Measurements from ENCODE around the gene RPAIN.
"Not testable (repeated sequence)": the region's sequence is repeated elsewhere in the genome, so short reads cannot be mapped to it uniquely, and the experiment has no call there.

Gene RPAIN

DNA sequence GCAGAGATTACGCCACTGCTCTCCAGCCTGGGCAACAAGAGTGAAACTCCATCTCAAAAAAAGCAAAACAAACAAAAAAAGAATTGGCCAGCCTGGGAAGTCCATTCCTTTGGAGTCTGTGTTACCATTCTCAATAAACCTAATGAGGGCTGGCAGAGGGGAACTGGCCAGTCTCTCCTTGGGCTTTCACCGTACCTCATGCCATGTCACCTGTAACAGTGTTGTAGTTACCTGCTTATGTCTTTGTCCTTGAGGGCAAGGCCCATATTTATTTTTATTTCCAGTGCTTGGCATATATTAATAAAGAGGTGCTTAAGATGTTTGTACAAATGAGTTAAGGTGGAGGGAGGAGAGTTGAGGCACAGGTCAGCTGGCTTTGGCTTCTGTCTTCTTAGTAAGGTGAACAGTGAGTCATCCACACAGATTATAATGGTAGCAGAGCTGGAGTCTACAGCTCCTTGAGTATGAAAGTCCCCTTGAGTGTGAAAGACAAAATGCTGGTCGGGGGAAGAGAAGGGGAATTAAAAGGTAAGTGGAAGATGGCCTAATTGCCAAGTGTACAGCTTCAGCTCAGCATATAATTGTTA lies 10.5 kb downstream of the RPAIN start:
- no peak for DNase-seq

DNA sequence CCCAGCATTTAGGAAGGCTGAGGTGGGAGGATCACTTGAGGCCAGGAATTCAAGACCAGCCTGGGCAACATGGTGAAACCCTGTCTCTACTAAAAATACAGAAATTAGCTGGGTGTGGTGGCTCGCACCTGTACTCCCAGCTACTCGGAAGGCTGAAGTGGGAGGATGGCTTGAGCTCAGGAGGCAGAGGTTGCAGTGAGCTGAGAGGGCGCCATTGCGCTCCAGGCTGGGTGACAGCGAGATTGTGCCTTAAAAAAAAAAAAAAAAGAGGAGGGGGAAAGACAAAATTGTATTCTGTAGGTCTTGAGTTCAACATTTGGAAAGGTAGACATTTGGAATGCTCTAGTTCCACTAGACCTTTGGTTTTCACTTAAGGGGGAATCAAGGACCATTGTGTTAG lies 11.3 kb downstream of the RPAIN start:
- not testable (repeated sequence) for DNase-seq

DNA sequence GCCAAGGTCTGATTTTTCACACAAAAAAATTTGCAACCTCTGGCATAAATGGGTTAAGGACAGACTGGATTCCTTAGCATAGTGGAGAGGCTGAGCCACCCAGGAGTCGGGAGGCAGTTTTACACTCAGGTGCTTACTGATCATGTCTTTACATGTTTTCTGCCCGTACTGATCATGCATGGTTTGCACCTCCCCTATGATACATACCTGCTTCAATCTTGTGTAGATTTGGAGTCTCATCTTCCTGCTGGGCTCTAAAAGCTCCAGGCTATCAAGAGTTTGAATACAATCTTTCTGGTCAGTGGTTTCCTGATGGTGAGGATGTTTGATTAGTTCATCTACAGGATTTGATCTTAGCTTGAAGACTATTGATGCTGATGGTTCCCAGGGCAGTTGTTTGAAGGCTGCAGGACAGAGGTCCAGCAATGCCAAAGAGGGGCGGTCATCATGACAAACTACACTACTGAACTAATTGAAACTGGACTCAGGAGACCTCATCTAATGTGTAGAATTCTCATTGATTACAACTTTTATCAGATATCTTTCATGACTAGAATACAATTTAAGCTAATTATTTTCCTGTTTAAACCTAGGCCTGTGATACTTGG lies 12.1 kb downstream of the RPAIN start:
- DNase-seq = no peak

DNA sequence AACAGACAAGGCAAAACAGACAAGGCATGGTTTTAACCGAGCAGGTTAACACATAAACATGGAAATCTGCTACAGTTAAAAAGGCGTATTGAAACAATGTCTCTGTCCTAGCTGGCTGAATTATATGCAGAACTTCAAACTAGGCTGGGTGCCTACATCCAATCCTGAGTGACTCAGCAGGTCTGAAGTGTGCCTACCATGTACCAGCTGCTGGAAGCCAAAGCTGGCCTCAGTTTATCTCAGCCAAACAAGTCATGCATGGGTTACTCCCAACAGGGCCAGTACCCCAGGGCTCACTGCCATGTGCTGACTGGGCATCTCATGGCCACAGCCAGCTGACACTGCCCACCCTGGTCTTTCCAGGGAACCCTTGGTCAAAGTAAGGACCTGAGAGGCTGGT lies 15.0 kb downstream of the RPAIN start:
- DNase-seq = no peak

DNA sequence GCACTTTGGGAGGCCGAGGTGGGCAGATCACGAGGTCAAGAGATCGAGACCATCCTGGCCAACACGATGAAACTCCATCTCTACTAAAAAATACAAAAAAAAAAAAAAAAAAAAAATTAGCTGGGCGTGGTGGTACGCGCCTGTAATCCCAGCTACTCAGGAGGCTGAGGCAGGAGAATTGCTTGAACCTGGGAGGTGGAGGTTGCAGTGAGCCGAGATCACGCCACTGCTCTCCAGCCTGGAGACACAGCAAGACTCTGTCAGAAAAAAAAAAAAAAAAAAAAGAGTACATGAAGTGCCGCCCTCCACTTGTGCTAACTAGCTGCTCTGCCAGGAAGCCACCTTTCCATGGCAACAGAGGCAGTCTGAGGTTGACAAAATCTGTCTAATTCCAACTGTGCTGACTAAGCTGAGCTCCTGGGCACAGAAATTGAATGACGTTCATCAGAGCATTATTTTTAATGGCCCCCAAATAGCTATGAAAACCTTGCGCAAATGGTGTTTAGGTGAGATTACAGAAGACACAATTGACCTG lies 15.9 kb downstream of the RPAIN start:
- not testable (repeated sequence) for DNase-seq

DNA sequence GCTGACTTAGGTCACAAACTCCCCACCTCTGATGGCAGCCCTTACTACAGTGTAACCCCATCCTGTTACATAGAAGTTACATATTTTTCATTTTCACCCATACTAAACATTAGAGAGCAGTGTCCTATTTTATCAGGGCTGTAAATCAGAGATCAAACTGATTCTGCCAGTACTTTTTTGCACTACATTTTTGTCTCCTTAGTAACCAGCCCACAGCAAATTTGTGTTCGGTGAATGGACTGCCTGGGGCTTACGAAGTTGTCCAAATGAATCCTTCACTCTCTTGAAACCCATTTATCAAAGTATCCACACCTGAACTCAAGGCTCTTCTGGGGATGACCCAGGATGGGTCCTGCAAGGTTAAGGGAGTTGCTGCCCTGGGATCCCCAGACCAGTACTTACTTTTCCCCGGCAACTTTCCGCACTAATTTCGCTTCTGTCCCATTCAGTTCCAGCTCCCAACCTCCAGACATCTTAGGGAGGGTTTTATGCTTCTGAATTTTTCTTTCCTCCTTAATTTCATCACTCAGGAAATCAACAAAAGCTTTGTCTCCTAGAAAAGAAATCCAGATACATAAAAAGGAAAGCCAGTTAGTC lies 17.8 kb downstream of the RPAIN start:
- DNase-seq = no peak

DNA sequence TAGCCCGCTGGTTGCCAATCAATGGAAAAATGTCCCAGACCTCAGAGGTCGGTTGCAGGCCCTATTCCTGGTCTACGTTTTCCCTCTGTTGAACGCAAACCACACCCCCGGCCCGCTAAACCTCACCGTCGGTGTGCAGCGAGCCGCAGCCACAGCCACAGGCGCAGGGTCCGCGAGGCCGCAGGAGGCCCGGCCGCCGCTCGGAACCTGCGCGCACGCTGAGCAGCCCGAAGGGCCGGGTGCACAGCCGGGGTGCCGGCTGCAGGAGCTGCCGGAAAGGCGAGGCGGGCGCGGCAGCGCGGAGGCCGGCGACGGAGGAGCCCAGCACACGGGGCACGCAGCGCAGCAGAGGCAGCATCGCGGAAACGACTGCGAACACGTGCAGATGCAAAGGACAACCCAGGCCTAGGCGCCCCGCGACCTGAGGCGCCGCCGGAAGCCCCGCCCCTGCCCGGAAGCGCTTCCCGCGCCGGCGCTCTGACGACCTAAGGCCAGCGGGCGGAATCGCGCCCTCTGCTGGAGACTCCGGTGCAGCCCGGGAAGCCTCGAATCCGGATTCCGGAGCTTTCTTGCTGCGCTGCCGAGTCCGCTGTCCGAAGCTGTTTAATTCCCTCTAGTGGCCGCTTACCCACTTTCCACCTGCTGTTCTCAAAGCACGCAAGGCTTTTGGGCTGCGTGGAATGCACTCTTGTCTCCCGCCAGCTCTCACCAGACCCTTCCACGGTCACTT lies 18.9 kb downstream of the RPAIN start, which contains the start of gene C1QBP:
C1QBP (minus strand) TSS at position 440 of the 730 bp plus-strand sequence; CDS start at position 358, 82 bp downstream.
- peak; percentile 71 to 84 for DNase-seq

DNA sequence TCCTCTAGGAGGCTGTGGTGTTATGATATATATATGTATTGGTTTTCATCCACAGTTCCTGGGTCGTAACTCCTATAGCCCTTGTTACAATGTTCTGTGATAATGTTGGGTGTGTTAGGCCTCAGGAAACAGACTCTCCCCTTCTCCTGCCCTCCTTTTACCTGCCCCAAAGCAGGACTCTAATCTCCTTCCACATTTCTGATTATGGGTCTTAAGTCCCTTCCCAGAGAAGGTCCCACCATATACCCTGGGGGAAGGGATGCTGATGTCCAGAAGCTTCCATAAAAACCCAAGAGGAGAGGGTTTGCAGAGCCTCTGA lies 19.4 kb downstream of the RPAIN start:
- DNase-seq = no peak

DNA sequence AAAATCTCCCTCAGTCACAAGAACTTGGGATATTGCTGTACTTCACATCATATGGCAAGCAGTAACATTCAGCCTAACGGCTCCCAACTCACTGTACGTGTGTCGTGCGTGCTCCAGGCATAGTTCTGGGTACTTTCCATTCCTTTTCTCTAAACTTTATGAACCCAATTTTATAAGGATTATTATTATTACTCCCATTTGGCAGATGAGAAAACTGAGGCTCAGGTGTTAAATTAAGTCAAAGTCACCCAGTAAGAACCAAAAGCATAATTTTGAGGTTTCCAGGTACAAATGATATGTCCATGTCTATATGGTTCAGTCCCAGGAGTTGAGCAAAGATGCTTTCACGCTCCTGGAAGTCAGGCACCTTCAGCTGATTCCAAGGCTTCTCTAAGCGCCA lies 23.7 kb downstream of the RPAIN start:
- DNase-seq = no peak

DNA sequence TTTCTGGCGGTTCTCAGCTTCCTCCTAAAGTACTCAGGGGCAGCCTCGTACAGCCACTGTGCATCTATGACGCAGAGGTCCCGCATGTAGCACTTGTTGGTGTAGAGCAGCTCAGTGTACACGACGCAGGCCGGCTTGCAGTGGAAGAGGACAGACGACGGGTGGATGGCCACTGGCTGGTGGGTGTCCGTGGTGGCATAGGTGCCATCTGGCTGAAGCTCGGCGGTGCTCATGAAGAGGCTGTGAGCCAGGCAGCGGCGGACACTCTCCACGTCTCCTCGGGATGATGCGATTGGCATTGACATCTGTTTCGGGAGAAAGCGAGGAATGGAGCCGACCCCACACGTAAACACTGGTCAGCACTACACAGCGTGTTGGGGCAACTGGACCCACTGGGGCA lies 24.2 kb downstream of the RPAIN start:
- DNase-seq = no peak

DNA sequence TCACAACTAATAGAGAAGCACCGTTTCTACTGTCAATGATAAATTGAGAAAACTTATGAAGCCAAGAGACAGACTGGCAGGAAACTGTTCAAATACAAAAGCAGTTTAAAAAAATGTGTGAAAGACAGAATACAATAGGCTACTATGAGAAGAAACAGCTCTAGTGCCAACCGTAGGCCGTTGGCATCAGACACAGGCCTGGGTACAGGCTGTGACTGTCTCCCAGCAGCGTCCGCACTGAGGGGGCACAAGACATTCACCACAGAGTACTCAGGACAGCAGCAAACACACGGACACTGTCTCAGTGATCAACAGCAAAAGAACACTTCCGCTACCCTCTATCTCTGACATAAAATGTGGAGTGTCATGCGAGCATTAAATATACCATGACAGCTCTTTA lies 26.8 kb downstream of the RPAIN start:
- no peak for DNase-seq

DNA sequence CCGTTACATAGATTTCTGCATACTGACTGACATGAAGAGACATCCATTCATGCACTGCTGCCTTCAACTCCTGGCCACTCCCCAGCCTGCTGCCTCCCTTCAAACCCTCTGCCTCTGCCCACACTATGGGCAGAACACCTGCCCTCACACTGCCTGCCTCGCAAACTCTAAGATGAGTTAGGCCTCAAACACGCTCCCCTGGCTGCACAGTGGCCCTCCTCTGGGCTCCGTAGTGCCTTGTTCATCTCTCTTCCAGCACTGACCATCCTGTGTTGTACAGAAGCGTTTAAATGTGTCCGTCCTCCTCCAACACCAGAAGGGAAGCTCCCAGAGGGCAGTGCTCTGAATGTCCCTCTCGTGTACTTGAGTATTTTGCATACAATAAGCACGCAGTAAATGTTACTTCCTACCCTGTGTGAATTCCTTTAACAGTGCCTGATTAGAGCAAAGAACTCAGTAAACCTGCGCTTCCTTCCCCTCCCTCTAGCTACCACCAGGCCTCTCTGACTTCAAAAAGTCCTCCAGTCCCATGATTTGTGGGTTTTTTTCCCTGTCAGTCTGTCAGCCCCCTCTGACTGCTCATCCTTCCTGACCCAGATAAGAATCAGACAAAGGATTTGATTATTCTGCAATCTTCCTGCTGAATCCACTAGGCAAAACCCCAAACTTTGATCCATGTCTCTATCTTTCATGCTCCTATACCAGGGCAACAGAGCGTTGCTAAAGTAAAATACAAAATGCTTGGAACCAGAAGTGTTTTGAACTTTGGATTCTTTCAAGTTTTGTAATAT lies 44.9 kb downstream of the RPAIN start:
- no peak for DNase-seq

DNA sequence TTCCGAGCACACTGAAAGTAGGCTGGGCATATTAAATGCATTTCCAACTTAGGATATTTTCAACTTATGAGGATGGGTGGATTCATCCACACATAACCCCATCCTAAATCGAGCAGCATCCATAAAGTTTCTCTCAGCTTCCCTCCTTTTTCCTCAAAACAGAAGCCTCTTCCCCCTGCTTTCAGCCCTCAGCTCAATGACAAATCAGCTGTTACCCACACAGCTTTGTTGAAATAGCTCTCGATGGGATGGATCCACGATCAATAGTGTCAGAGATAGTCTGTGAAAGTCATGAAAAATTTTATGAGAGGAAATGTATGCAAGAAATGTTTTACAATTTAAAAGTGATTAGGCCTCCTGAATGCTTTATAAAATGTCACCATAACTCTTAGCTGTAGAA lies 46.3 kb downstream of the RPAIN start:
- DNase-seq = no peak

DNA sequence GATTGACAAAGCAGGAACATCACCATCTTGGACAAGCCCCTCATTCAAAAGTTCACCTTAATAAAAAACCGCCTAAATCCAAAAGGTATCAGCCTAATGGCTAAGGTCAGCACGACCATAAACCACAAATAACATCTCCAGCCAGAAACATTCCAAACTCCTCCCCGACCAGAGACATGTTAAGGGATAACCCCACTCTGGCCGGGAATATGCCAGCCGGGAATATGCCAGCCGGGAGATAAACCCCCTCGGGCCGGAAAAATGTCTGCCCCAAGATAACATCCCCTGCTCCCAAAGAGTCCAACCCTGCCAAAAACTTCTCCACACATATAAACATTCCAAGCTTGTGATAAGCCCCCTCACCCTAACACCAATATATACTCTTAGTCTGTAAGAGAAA lies 47.4 kb downstream of the RPAIN start:
- no peak for DNase-seq

DNA sequence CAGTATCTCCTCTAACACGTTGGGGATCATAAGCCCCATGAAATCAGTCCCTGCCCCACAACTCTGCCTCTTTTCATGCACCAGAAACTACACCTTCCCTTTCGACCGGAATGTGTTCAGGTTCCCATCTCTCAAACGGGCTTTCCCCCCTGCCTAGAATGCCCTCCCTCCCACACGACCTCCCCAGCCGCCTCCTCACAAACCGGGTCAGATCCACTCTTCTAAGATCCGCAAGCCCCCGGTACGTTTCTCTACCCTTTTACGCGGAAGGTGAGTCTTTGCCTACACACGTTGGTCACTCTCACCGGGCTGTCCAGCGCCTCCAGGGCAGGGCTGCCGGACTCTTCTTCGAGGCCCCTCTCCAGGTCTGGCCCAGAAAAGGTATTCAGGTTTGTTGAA lies 48.1 kb downstream of the RPAIN start:
- DNase-seq = no peak

DNA sequence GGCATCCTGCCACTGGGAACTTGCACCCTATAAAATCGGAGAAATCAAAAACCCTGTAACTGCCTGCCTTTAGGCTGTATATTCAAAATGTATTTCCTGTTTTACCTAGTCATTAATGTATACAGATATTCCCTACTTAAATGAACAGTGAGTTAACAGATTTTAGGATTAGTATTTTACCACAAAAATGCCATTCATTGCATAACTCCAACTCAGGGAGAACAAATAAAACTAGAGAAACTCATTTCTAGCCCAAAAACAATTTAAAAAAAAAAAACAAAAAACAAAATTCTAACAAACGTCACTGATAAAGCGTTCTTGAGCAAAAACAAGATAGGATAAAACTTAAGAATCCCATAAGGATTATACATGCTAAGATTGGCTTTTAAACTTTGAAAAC lies 52.5 kb downstream of the RPAIN start:
- DNase-seq = no peak

DNA sequence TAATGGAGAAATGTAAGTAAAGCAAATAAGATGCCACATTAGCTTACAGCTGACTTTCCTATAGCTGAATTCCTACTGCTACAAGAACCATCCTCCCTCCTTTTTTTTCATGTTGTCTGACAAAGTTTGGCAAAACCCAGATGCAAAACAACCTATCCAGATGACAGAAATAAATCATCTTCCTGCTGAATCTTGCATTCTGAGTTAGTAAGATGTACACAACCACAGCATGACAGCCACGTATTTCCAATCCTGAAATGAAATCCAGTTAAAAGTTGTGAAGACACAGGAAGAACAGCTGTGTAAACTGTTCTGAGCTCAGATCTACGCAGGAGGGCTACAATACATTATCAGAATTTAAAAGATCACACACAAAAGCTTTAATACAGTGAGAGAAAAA lies 53.9 kb downstream of the RPAIN start:
- no peak for DNase-seq

DNA sequence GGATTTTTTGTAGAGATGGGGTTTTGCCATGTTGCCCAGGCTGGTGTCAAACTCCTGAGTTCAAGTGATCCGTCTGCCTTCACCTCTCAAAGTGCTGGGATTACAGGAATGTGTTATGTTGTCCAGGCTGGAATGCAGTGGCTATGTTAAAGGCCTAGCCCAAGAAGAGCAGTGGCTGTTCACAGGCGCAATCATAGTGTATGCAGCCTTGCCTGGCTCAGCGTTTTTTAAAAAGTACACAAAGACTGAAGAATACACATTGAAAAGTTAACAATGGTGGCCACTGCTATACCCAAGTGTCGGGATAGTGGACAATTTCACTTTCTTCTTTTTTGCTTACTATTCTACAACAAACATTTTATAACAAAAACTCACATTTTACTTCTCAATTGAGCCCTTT lies 59.0 kb downstream of the RPAIN start:
- no peak for DNase-seq

DNA sequence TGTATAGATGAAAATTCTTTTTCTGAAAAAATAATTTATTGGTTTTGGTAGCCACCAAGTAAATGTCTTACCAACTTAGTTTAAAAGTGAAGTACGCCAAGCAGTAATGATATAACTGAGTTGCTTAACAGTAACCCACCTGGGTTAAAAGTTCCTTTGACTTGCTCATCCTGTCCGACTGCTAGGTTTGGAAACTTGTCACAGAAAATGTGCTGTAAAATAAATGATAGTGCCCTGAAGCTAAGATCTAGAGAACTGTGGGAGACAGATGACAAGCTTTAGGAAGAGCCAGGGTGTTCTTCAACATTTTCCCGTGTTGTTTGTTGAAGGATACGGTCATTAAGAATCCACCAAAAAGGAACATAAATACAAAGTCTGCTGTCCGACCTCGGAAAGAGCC lies 61.0 kb downstream of the RPAIN start:
- DNase-seq = no peak

DNA sequence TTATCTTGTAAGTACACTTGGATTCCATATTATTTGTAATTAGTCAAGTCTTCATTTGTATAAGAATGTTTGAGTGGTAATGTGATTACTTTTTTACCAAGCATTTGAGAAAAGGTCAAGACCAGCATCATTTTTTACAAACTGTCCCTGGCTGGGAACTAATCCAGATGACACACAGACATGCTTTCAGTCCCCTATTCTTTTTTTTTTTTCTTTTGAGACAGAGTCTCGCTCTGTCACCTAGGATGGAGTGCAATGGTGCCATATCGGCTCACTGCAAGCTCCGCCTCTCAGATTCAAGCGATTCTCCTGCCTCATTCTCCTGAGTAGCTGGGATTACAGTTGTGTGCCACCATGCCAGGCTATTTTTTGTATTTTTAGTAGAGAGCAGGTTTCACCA lies 61.5 kb downstream of the RPAIN start:
- no peak for DNase-seq
